ENCODE results near the gene CXCL12. TPM values are rescaled to one million over a fixed set of nuclear protein-coding genes. Genes with fewer than 3 reads are reported as not detected.

CXCL12 gene
- under 1 TPM in 1 of 2 donors, not detected in 1; 0.35 TPM for total RNA-seq

DNA sequence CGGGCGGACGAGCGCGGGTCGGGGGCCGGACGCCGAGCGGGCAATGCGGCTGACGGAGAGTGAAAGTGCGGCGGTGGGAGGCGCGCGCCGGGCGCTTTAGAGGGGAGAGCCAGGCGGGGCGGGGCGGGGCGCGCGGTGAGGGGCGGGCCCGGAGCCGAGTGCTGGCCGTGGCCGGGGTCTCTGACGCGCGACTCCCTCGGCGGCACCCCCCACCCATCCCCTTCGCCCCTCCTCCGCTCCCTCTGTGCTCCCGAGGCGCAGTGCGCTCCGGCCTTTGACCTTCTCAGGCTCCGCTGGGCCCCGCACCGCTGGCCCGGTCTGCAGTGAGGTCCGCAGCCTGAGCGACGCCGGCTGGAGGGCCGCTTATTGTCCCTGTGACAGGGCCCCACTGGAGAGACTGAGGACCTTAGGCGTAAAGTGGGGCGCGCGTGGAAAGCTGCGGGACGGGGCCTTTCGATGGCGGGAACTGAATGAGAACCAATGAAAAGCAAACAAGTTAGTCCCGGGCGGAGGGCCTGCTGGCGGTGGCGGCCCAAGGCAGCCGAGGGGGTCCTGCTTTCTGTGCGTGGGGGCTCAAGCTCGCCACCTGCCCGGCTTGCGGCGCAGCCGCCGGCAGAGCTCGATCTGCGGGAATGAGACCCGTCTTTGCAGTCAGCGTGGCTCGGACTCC lies at the start of gene CXCL12:
CXCL12 (minus strand) TSS at position 72 of the 670 bp plus-strand sequence. CDS start 92 bp downstream, outside the sequence.
- Mint-ChIP-seq H3K9me3 (no peaks in the 10 kb centered on the region), H3K27me3 (peaks cover 18% of the 10 kb centered on the region), H3K36me3 (ENCODE audit: low read depth) (no peaks in the 10 kb centered on the region), H3K27ac (no peak within 1 kb of the TSS), H3K4me1 (no peaks in the 10 kb centered on the region), H3K4me3 (peak within 1 kb of the TSS; percentile 22)
- no peak for ATAC-seq (replicated peaks)

DNA sequence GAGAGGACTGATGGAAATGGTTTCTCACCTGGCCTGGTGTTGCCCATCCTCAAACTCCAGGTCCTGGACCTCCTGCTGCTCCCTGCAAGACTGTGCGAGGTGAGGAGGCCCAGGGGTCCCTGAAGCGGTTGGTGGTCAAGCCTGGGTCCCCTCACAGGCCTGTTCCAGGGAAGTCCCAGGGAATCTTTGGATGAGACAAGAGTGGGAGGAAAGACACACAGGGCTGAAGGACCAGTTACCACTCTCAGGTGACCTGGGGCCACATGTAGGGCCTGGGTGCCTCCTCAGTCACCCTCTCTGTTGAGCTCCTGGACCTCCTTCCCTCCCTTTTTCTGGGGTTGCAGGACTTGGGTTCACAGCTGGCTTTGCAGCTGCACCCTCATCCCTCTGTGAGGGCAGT lies 42.6 kb upstream of the CXCL12 start:
- Mint-ChIP-seq H3K27ac (no peak overlapping the region), H3K4me1 (no peaks in the 10 kb centered on the region), H3K4me3 (no peak overlapping the region), H3K9me3 (peaks cover 9% of the 10 kb centered on the region), H3K27me3 (no peaks in the 10 kb centered on the region), H3K36me3 (ENCODE audit: low read depth) (no peaks in the 10 kb centered on the region)
- no peak for ATAC-seq (replicated peaks)

DNA sequence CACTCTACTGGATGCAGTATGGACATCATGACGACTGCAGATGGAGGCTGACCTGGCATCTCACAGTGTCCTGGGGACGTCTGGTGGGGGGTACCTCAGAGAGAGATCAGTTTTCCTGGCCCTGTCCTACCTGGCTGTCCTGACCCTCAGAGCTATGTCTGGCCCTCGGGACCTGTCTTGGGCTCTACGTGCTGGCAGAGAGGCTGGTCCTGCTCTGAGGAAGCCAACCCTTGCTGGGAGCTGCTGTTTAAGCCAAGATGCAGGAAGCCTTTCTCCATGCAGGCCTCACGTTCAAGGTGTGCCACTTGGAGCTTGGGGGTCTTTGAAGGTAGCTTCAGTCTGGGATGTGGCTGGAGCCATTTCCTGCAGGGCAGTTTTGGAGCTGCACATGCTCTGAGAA lies 42.1 kb upstream of the CXCL12 start:
- no peak overlapping the region for H3K27ac Mint-ChIP-seq
- no peaks in the 10 kb centered on the region for H3K27me3 Mint-ChIP-seq
- ATAC-seq (replicated peaks): no peak
- no peaks in the 10 kb centered on the region for H3K36me3 Mint-ChIP-seq (ENCODE audit: low read depth)
- H3K9me3 Mint-ChIP-seq: peaks cover 9% of the 10 kb centered on the region
- no peaks in the 10 kb centered on the region for H3K4me1 Mint-ChIP-seq
- no peak overlapping the region for H3K4me3 Mint-ChIP-seq

DNA sequence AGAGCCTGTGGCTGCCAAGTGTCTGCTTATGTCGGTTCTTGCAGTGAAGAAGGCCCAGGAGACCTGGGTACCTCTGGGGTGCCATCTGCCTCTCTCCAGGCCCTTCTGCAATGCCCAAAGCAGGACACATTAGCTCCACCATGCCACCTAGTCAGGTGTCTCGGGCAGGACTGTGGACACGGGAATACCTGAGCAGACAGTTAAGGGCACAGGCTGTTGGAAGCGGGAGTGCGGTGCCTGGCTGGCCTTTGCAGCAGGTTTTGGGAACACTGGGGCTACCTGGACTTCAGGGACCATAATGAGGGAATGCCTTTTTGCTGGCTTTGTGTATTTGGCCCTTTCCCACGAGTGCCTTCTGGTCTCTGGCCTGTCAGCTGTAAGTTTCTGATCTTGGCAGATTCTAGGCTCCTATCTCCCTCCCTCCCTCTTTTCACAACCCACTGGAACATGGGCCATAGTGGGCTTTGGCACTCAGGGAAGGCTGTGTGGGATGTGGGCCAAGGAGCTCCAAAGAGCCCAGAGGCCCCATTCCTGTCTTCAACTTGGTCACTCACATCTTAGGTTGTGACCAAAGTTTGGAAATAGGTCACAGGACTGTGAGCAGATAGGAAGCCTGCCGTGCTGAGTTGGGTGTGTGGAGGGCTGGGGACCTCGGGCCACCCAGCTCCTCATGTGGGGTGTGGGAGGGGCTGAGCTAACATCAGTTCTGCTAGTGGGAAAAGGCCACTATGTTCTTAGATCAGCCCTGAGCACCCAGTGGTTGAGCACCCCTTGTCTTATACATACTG lies 41.5 kb upstream of the CXCL12 start:
- H3K36me3 Mint-ChIP-seq (ENCODE audit: low read depth): no peaks in the 10 kb centered on the region
- H3K9me3 Mint-ChIP-seq: peaks cover 9% of the 10 kb centered on the region
- ATAC-seq (replicated peaks): no peak
- H3K4me1 Mint-ChIP-seq: no peaks in the 10 kb centered on the region
- no peaks in the 10 kb centered on the region for H3K27me3 Mint-ChIP-seq
- H3K4me3 Mint-ChIP-seq: no peak overlapping the region
- H3K27ac Mint-ChIP-seq: no peak overlapping the region

DNA sequence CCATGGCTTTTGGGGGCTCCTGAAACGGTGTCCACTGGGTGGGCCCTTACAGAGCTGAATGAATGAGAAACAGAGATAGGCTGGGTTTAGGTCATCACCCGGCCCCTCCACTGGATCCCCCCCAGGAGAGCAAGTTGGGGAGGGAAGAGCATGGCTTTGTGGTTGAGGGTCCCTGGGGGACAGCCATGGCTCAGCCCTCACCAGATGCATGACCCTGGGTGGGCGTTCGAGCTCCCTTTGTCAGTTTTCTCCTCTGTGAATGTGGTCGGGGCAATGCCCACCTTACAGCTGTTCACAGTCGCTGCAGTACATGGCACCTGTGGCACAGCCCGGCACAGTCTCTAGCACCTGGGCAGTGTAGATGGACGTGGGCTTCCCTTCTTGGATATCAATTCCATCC lies 40.6 kb upstream of the CXCL12 start:
- Mint-ChIP-seq H3K4me3 (no peak overlapping the region), H3K36me3 (ENCODE audit: low read depth) (no peaks in the 10 kb centered on the region), H3K9me3 (peaks cover 3% of the 10 kb centered on the region), H3K27ac (no peak overlapping the region), H3K4me1 (no peaks in the 10 kb centered on the region), H3K27me3 (no peaks in the 10 kb centered on the region)
- ATAC-seq (replicated peaks): no peak

DNA sequence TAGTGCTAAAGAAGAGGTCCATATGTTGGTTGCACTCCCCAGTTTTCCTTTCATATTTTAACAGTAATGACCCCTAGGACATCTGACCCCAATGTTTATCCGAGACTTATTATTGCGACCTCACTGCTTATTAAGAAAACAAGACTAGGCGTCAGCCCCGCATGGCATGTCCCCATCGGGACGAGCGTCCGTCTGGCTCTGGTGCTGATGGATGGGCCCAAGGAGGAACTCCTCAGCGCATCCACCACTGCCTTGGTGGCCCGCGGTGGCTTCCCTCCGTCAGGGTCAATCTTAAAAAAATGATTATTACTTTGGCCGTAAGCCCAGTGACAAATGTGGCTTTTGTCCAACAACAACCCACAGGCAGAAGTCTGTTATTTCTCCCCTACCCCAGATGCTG lies 40.1 kb upstream of the CXCL12 start:
- Mint-ChIP-seq H3K4me1 (no peaks in the 10 kb centered on the region), H3K4me3 (no peak overlapping the region), H3K9me3 (no peaks in the 10 kb centered on the region), H3K27ac (no peak overlapping the region), H3K36me3 (ENCODE audit: low read depth) (no peaks in the 10 kb centered on the region), H3K27me3 (no peaks in the 10 kb centered on the region)
- ATAC-seq (replicated peaks): no peak

DNA sequence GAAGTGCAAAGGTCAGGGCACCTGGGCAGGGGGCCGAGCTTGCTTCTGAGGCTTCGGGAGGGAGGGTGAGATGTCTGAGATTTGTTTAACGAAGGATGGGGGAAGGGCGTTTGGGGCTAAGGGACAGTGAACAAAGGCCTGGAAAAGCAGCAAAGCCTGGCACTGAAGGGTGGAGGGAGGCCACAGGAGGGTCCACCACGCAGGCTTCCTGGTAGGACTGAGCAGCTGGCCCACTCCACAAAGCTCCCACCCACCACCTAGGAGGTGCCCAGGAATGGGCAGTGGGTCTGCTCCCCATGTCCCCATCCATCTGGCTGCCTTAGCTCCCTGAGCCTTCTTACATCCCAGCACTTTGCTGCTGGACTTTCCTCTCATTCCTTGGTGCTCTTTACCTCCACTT lies 39.4 kb upstream of the CXCL12 start:
- ATAC-seq (replicated peaks): no peak
- no peak overlapping the region for H3K27ac Mint-ChIP-seq
- H3K27me3 Mint-ChIP-seq: peaks cover 3% of the 10 kb centered on the region
- H3K36me3 Mint-ChIP-seq (ENCODE audit: low read depth): no peaks in the 10 kb centered on the region
- no peaks in the 10 kb centered on the region for H3K4me1 Mint-ChIP-seq
- no peak overlapping the region for H3K4me3 Mint-ChIP-seq
- H3K9me3 Mint-ChIP-seq: no peaks in the 10 kb centered on the region

DNA sequence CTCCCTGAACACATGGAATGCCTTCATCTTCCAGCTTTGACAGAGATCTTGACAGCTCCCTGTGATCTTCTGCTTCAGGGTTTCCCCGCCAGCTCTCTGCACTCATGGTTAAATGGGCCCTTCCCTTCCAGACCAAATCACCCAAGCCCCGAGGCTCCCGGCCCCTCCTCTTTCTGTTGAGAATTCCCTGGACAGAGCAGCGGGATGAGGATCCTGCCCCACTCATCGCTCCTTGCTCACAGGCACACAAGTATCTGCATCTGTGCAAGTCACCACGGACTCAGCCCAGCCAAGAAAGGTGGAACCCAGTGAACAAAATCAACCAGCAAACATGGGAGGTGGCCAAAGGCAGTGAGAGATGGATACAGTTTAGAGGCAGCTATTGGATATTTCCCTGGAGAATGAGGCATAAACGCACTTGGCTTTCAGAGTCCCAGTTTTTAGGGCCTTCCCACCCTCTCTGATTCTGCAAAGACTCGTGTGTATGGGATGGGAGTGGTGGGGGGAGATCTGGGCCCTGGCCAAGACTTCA lies 37.7 kb upstream of the CXCL12 start:
- Mint-ChIP-seq H3K27ac (no peak overlapping the region), H3K9me3 (no peaks in the 10 kb centered on the region), H3K27me3 (peaks cover 7% of the 10 kb centered on the region), H3K36me3 (ENCODE audit: low read depth) (no peaks in the 10 kb centered on the region), H3K4me3 (no peak overlapping the region), H3K4me1 (no peaks in the 10 kb centered on the region)
- ATAC-seq (replicated peaks): no peak

DNA sequence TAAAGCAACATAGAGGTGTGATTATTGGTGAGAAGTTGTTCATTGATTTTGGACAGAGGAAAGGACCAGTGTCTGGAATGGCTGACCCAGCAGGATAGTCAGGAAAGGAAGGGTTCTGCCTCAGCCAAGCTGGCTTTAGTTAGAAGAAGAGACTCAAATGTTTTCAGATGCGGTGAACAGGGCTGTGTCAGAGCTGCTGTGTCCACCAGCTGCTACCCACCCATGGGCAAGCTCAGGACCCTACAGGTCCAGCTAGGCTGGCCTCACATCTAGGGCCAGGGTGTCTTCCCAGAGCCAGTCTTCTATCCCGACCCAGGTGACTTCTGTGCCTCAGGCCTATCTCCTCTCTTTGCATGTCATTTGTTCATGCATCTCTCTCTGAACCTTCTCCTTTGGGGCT lies 37.3 kb upstream of the CXCL12 start:
- H3K36me3 Mint-ChIP-seq (ENCODE audit: low read depth): no peaks in the 10 kb centered on the region
- no peak overlapping the region for H3K27ac Mint-ChIP-seq
- H3K27me3 Mint-ChIP-seq: peaks cover 12% of the 10 kb centered on the region
- ATAC-seq (replicated peaks): no peak
- H3K4me3 Mint-ChIP-seq: no peak overlapping the region
- H3K9me3 Mint-ChIP-seq: no peaks in the 10 kb centered on the region
- no peaks in the 10 kb centered on the region for H3K4me1 Mint-ChIP-seq

DNA sequence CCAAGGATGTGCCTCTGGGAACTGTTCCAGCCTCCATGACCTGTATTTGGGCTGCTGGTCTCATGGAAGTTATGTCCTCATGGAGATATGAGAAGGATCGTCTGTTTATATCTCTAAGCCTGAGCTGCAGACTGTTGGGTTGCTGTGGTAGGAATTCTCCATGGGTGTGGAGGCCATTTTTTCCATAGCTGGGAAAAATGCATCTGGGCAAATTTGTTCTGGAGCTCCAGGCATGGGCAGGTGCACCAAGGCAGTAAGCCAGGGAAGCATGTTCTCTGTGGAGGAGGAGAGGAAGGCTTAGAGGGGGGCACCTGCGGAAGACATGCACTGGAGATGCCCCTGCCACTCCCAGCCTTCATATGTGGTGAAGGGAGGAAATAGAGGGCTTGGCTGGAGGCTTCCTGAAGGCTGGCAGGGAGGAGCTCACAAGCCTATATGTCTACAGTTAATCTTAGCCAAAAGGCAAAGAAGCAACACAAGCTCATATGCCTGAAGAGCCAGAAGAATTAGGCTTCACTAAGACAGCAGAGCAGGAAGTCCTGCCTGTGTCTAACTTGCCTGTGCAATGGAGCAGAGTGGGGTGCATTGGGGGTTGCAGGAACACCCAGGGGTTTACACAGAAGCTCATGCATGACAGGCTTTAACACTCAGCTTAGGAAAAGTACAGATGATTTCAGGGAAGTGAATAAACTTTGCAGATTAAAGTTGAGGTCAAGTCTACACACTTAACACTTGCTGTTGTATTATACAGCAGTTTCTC lies 35.1 kb upstream of the CXCL12 start:
- no peaks in the 10 kb centered on the region for H3K9me3 Mint-ChIP-seq
- H3K4me3 Mint-ChIP-seq: no peak overlapping the region
- no peaks in the 10 kb centered on the region for H3K36me3 Mint-ChIP-seq (ENCODE audit: low read depth)
- no peaks in the 10 kb centered on the region for H3K4me1 Mint-ChIP-seq
- no peak for ATAC-seq (replicated peaks)
- no peak overlapping the region for H3K27ac Mint-ChIP-seq
- peaks cover 12% of the 10 kb centered on the region for H3K27me3 Mint-ChIP-seq

DNA sequence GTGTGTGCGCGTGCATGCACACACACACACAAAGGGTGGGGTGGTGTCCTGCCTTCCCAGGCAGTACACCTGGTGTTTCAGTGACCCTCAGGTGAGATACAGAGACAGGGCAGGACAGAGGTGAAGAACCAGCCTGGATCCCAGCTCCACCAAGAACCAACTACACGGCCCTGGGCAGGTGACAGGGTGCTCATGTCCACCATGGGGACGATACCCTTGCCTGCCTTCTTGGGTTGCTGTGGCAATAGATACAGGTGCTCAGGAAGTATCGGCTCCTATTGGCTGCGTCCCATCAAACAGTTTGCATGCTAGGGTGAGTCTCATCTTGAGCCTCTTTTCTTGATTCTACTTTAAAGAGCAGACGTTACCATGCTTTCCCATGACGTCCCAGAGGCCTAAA lies 33.7 kb upstream of the CXCL12 start:
- H3K27ac Mint-ChIP-seq: no peak overlapping the region
- ATAC-seq (replicated peaks): no peak

DNA sequence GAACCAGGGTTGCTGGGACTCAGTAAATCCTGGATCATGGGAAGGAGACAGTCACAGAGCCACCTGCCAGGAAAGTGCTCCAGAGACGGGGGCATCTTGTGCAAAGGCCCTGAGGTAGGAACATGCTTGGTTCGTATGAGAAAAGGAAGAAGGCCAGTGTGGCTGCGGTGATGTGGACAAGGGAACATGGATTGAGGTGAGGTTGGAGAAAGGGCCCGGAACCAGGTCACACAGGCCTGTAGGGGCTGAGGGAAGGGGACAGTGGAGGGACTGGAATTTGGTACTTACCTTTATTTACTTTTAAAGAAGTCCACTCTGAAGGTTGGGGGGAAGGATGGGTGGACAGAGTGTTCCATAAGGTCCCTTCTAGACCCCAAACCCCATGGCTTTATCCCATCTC lies 32.9 kb upstream of the CXCL12 start:
- Mint-ChIP-seq H3K27me3 (peaks cover 16% of the 10 kb centered on the region), H3K4me3 (no peak overlapping the region), H3K4me1 (no peaks in the 10 kb centered on the region), H3K9me3 (peaks cover 3% of the 10 kb centered on the region), H3K36me3 (ENCODE audit: low read depth) (no peaks in the 10 kb centered on the region), H3K27ac (no peak overlapping the region)
- no peak for ATAC-seq (replicated peaks)

More for the DNA sequence above, 33.7 kb upstream of the CXCL12 start:
- no peaks in the 10 kb centered on the region for H3K36me3 Mint-ChIP-seq (ENCODE audit: low read depth)
- peaks cover 3% of the 10 kb centered on the region for H3K9me3 Mint-ChIP-seq
- H3K4me1 Mint-ChIP-seq: no peaks in the 10 kb centered on the region
- H3K27me3 Mint-ChIP-seq: peaks cover 12% of the 10 kb centered on the region
- no peak overlapping the region for H3K4me3 Mint-ChIP-seq

DNA sequence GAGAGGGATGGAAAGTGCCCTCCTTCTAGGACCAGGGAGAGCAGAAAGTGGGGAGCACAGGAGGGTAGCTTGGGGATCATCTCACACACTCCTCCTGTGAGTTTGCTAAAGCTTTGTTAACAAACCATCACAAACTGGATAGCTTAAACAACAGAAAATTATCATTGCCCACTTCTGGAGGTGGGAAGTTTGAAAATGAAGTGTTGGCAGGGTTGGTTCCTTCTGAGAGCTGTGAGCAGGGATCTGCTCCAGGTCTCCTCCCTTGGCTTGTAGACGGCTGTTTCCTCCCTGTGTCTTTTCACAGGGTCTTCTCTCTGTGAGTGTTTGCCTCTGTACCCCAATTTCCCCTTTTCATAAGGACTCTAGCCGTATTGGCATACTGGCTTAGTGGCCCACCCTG lies 32.0 kb upstream of the CXCL12 start:
- Mint-ChIP-seq H3K9me3 (peaks cover 3% of the 10 kb centered on the region), H3K27ac (no peak overlapping the region), H3K4me1 (no peaks in the 10 kb centered on the region), H3K27me3 (peaks cover 21% of the 10 kb centered on the region), H3K4me3 (no peak overlapping the region), H3K36me3 (ENCODE audit: low read depth) (no peaks in the 10 kb centered on the region)
- no peak for ATAC-seq (replicated peaks)

DNA sequence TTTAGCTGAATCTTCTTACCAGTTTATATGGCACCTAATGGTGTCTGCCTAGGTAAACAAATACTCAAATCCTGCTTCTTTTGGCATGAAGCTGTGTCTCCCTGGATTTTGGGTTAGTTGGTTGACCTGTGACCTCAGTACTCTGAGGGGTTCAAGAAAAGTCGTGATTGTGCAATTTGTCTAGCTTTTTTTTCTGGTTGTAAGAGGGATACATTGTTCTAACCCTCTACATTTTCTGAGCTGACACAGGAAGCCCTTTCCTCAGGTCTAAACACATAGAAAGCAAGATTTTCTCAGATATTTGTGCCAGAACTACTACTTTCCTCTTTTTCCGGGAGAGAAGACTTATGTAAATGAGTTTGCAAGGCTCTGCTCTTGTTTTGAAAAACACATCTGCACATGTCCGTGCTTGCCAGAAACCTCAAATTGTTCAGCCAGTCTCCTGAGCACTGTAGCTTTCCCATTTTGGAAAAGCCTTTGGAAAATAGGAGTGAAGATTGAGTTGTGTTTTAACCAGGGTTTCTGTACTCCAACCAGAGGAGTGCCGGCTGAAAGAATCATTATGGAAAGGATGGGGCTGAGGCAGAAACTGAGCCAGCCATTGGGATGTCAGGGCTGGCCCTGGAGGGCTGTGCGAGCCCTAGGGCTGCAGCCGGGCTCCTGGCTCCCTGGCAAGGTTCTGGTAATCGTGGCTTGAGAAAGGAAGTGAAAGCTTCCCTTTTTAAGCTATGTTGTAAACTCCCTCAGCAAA lies 31.3 kb upstream of the CXCL12 start:
- no peak overlapping the region for H3K4me3 Mint-ChIP-seq
- H3K9me3 Mint-ChIP-seq: peaks cover 3% of the 10 kb centered on the region
- peaks cover 24% of the 10 kb centered on the region for H3K27me3 Mint-ChIP-seq
- no peak for ATAC-seq (replicated peaks)
- H3K27ac Mint-ChIP-seq: no peak overlapping the region
- H3K4me1 Mint-ChIP-seq: no peaks in the 10 kb centered on the region
- no peaks in the 10 kb centered on the region for H3K36me3 Mint-ChIP-seq (ENCODE audit: low read depth)

Data from activated T-helper 17 cell treated with anti-CD3 and anti-CD28 coated beads, Interleukin-2, amount 50 U/mL, for 72 hours (primary cell).